H1 (cell line): ENCODE measurements around the gene OSCP1. TPM values are rescaled to one million over a fixed set of nuclear protein-coding genes. Genes with fewer than 3 reads are reported as not detected.

Source experiments
- CTCF ChIA-PET: fragments of 300-600 bp; sonication (Branson Sonifier 250); formaldehyde crosslinking; loops from one replicate; lab custom pipeline; 2021; ENCODE audit not compliant: partially characterized antibody; lab: Charles Lee
- POLR2A ChIA-PET: fragments of 300-600 bp; sonication (Branson Sonifier 250); formaldehyde crosslinking; loops from one replicate; lab custom pipeline; 2021; ENCODE audit warnings: inconsistent platforms; ENCODE audit not compliant: partially characterized antibody; lab: Charles Lee
- DNase-seq, 2 experiments: peaks; one replicate each; pipeline versions ENCODE4 v3.0.0 to v3.0.0-alpha.2; 2010 to 2022; ENCODE audit warnings: low spot score in 2 of 2, low read depth in 1 of 2, mixed read lengths in 1 of 2
- FAIRE-seq: peaks from 2 replicates; lab custom pipeline; 2011; peaks lifted over from hg19 to GRCh38; lab: Jason Lieb, UNC
- H2AFZ ChIP-seq: 2 replicates; pipeline ENCODE4 v1.8.1; 2012; ENCODE audit warnings: low read length, inconsistent platforms
- H2AK5ac ChIP-seq: 2 replicates; pipeline ENCODE4 v1.6.1; 2013; ENCODE audit warnings: low read depth, low read length
- H2BK120ac ChIP-seq: replicated peaks from 2 replicates; pipeline ENCODE3; 2013; ENCODE audit warnings: low read depth, low read length, inconsistent platforms
- H2BK12ac ChIP-seq: 2 replicates; pipeline ENCODE4 v1.6.1; 2013; ENCODE audit warnings: low read depth, low read length
- H2BK15ac ChIP-seq: 2 replicates; pipeline ENCODE4 v1.6.1; 2013; ENCODE audit warnings: low read length
- H2BK20ac ChIP-seq: 2 replicates; pipeline ENCODE4 v1.6.1; 2013; ENCODE audit warnings: low read length
- H2BK5ac ChIP-seq: 2 replicates; pipeline ENCODE4 v1.6.1; 2013; ENCODE audit warnings: low read depth, low read length
- H3K14ac ChIP-seq: 2 replicates; pipeline ENCODE4 v1.6.1; 2013; ENCODE audit warnings: inconsistent platforms; ENCODE audit not compliant: insufficient read length
- H3K18ac ChIP-seq: 2 replicates; pipeline ENCODE4 v1.6.1; 2013; ENCODE audit warnings: low read length; ENCODE audit errors: extremely low read depth
- H3K23ac ChIP-seq: 2 replicates; pipeline ENCODE4 v1.6.1; 2013; ENCODE audit warnings: inconsistent platforms; ENCODE audit not compliant: insufficient read length
- H3K23me2 ChIP-seq: 2 replicates; pipeline ENCODE4 v1.6.1; 2013; ENCODE audit warnings: low read depth, low read length
- H3K27ac ChIP-seq: 2 replicates; pipeline ENCODE4 v1.6.1; 2011; ENCODE audit warnings: low read depth, low read length, inconsistent platforms
- H3K27me3 ChIP-seq, 4 experiments: replicated peaks in 1 of 4; 1 replicate in 1 of 4; 2 replicates in 3 of 4; pipeline versions ENCODE4 v1.6.1 to v1.8.1; 2011 to 2013; ENCODE audit warnings: low read length in 3 of 4, mild to moderate bottlenecking in 3 of 4, inconsistent platforms in 2 of 4, mixed read lengths in 2 of 4, moderate library complexity in 1 of 4; ENCODE audit not compliant: control insufficient read depth in 3 of 4, insufficient read depth in 3 of 4; ENCODE audit errors: extremely low read depth in 1 of 4
- H3K36me3 ChIP-seq, 4 experiments: 2 replicates each; pipeline versions ENCODE4 v1.6.1 to v1.8.1; 2011 to 2013; ENCODE audit warnings: mild to moderate bottlenecking in 4 of 4, low read length in 3 of 4, moderate library complexity in 2 of 4, control low read depth in 1 of 4, inconsistent platforms in 1 of 4; ENCODE audit not compliant: insufficient read depth in 4 of 4, control insufficient read depth in 2 of 4
- H3K4ac ChIP-seq: replicated peaks from 2 replicates; pipeline ENCODE3; 2013; ENCODE audit warnings: low read length, low read depth, mixed read lengths, inconsistent platforms; ENCODE audit not compliant: insufficient read length
- H3K4me1 ChIP-seq, 4 experiments: replicated peaks in 1 of 4; 1 replicate in 1 of 4; 2 replicates in 3 of 4; pipeline versions ENCODE4 v1.6.1 to v1.8.1; 2011 to 2013; ENCODE audit warnings: low read length in 3 of 4, inconsistent platforms in 2 of 4, mixed read lengths in 1 of 4; ENCODE audit not compliant: insufficient read depth in 4 of 4, control insufficient read depth in 3 of 4
- H3K4me2 ChIP-seq, 2 experiments: 2 replicates each; pipeline versions ENCODE4 v1.6.1 to v1.8.1; 2011 to 2013; ENCODE audit warnings: low read depth in 2 of 2, low read length in 2 of 2, control low read depth in 1 of 2, inconsistent platforms in 1 of 2, mild to moderate bottlenecking in 1 of 2; ENCODE audit not compliant: insufficient read depth in 1 of 2
- H3K4me3 ChIP-seq, 4 experiments: fragments of 200-600, 300-600 bp in 1 of 4; sonication (generic), shearing (Covaris generic), sonication (Bioruptor Twin) in 1 of 4; 2 replicates each; pipeline versions ENCODE4 v1.5.1 to v1.8.1; 2011 to 2016; ENCODE audit warnings: low read length in 4 of 4, low read depth in 3 of 4, control low read depth in 2 of 4, inconsistent platforms in 2 of 4, mild to moderate bottlenecking in 2 of 4, mixed read lengths in 1 of 4, moderate library complexity in 1 of 4; ENCODE audit not compliant: insufficient read depth in 2 of 4; ENCODE audit errors: extremely low read depth in 1 of 4
- H3K56ac ChIP-seq: replicated peaks from 2 replicates; pipeline ENCODE3; 2013; ENCODE audit warnings: low read depth, mild to moderate bottlenecking, mixed read lengths, low read length, inconsistent platforms; ENCODE audit not compliant: insufficient read length
- H3K79me1 ChIP-seq: 2 replicates; pipeline ENCODE4 v1.6.1; 2013; ENCODE audit warnings: low read depth, low read length, control low read depth
- H3K79me2 ChIP-seq, 2 experiments: 2 replicates each; pipeline versions ENCODE4 v1.6.1 to v1.8.1; 2012 to 2013; ENCODE audit warnings: low read length in 2 of 2, mild to moderate bottlenecking in 2 of 2, inconsistent platforms in 1 of 2; ENCODE audit not compliant: insufficient read depth in 2 of 2, control insufficient read depth in 1 of 2
- H3K9ac ChIP-seq, 4 experiments: replicated peaks in 1 of 4; 1 replicate in 1 of 4; 2 replicates in 3 of 4; pipeline versions ENCODE4 v1.6.1 to v1.8.1; 2011 to 2013; ENCODE audit warnings: low read depth in 3 of 4, low read length in 3 of 4, control low read depth in 2 of 4, mild to moderate bottlenecking in 2 of 4, moderate library complexity in 2 of 4, inconsistent platforms in 1 of 4; ENCODE audit errors: extremely low read depth in 1 of 4
- H3K9me3 ChIP-seq, 2 experiments: 2 replicates each; pipeline versions ENCODE4 v1.6.1 to v1.8.1; 2012 to 2013; ENCODE audit warnings: mild to moderate bottlenecking in 2 of 2, moderate library complexity in 2 of 2, control low read depth in 1 of 2, inconsistent platforms in 1 of 2, low read depth in 1 of 2, low read length in 1 of 2, mixed read lengths in 1 of 2; ENCODE audit not compliant: insufficient read depth in 2 of 2
- H4K20me1 ChIP-seq, 2 experiments: replicated peaks in 1 of 2; 2 replicates each; pipeline versions ENCODE3 to v1.8.1; 2011 to 2013; ENCODE audit warnings: inconsistent platforms in 2 of 2, low read length in 2 of 2, mild to moderate bottlenecking in 1 of 2; ENCODE audit not compliant: insufficient read depth in 2 of 2, control insufficient read depth in 1 of 2
- H4K5ac ChIP-seq: 2 replicates; pipeline ENCODE4 v1.6.1; 2013; ENCODE audit warnings: low read length, low read depth, mixed read lengths, inconsistent platforms; ENCODE audit not compliant: insufficient read length
- H4K8ac ChIP-seq: 2 replicates; pipeline ENCODE4 v1.8.0; 2013; ENCODE audit warnings: mild to moderate bottlenecking, moderate library complexity, low read length, inconsistent platforms; ENCODE audit not compliant: insufficient read depth; ENCODE audit errors: extremely low read depth
- H4K91ac ChIP-seq: replicated peaks from 2 replicates; pipeline ENCODE3; 2013; ENCODE audit warnings: low read length, mixed read lengths, inconsistent platforms; ENCODE audit not compliant: insufficient read length
- BRCA1 ChIP-seq: IDR thresholded peaks from 2 replicates; pipeline ENCODE4 v1.6.1; 2012; ENCODE audit warnings: low read depth, low read length, improper control_type of control experiment
- EZH2 ChIP-seq: fragments of 200-600 bp; sonication (generic); IDR thresholded peaks from 2 replicates; pipeline ENCODE4 v1.7.1; 2012; ENCODE audit warnings: low read depth, mild to moderate bottlenecking, moderate library complexity, low read length, inconsistent platforms; ENCODE audit not compliant: severe bottlenecking
- FOSL1 ChIP-seq: IDR thresholded peaks from 2 replicates; pipeline ENCODE4 v1.6.1; 2011; ENCODE audit warnings: mild to moderate bottlenecking, low read depth, low read length, moderate library complexity; ENCODE audit not compliant: insufficient read depth
- GTF2F1 ChIP-seq: IDR thresholded peaks from 2 replicates; pipeline ENCODE4 v1.6.1; 2012; ENCODE audit warnings: low read depth, low read length, improper control_type of control experiment, borderline replicate concordance
- HDAC6 ChIP-seq: IDR thresholded peaks from one replicate; pipeline ENCODE4 v1.7.1; 2012; ENCODE audit warnings: low read depth, mild to moderate bottlenecking, inconsistent platforms, low read length, moderate library complexity
- JUN ChIP-seq: IDR thresholded peaks from 2 replicates; pipeline ENCODE4 v1.6.1; 2011; ENCODE audit warnings: low read depth, mild to moderate bottlenecking, improper control_type of control experiment, low read length
- KDM1A ChIP-seq: fragments of 200-600, 300-600 bp; sonication (generic); IDR thresholded peaks from 2 replicates; pipeline ENCODE4 v1.7.1; 2016; ENCODE audit warnings: mild to moderate bottlenecking, low read length, borderline replicate concordance
- MAFK ChIP-seq: IDR thresholded peaks from 2 replicates; pipeline ENCODE4 v1.6.1; 2012; ENCODE audit warnings: low read depth, mild to moderate bottlenecking, improper control_type of control experiment, low read length
- NANOG ChIP-seq: IDR thresholded peaks from 2 replicates; pipeline ENCODE4 v1.6.1; 2011; ENCODE audit warnings: low read length, low read depth, mild to moderate bottlenecking, inconsistent platforms; ENCODE audit not compliant: insufficient read depth, poor library complexity, severe bottlenecking
- POLR2AphosphoS5 ChIP-seq: IDR thresholded peaks from 2 replicates; pipeline ENCODE4 v1.6.1; 2011; ENCODE audit warnings: low read depth, low read length
- POU5F1 ChIP-seq: IDR thresholded peaks from 2 replicates; pipeline ENCODE4 v1.6.1; 2011; ENCODE audit warnings: low read depth, mild to moderate bottlenecking, low read length, moderate library complexity
- TAF7 ChIP-seq: optimal IDR thresholded peaks from 2 replicates; pipeline ENCODE3; 2011; ENCODE audit warnings: low read depth, mild to moderate bottlenecking, inconsistent platforms, low read length, moderate library complexity, borderline replicate concordance
- USF2 ChIP-seq: IDR thresholded peaks from 2 replicates; pipeline ENCODE4 v1.6.1; 2011; ENCODE audit warnings: low read length, improper control_type of control experiment
- WGBS, 2 experiments: shearing (Covaris generic) in 1 of 2; methylation state at CpG; one replicate each; pipeline versions ENCODE4 v1.1.6 to v1.1.7; 2013 to 2015; ENCODE audit warnings: low lambda C conversion rate in 2 of 2, mixed read lengths in 2 of 2, inconsistent platforms in 1 of 2, low coverage in 1 of 2, missing lambda C conversion rate in 1 of 2; ENCODE audit not compliant: insufficient replicate concordance in 2 of 2, insufficient coverage in 1 of 2, insufficient read length in 1 of 2; ENCODE audit errors: extremely low coverage in 1 of 2, missing lambda C conversion rate in 1 of 2; 5-methylcytosine and 5-hydroxymethylcytosine counted together
- polyA plus RNA-seq, 7 experiments: library from polyadenylated mRNA; depleted of rRNA in 3 of 7; stranded (reverse) in 5 of 7; unstranded in 2 of 7; fragments of >200 nt in 5 of 7; fragments of 200-250 nt in 2 of 7; gene quantifications; 1 replicate in 5 of 7; 2 replicates in 1 of 7; 4 replicates in 1 of 7; pipeline versions ENCODE4 v1.2.1 to v1.2.3, GENCODE V29; 2011 to 2013; ENCODE audit warnings: missing spikeins in 2 of 7, mixed read lengths in 2 of 7
- total RNA-seq: library from RNA; stranded (reverse); fragmentation: NEBNext Ultra II Directional; extraction: Animal tissue kit (Norgen Biotek cat#: 25700); gene quantifications from 2 replicates; pipeline ENCODE4 v1.2.1, GENCODE V29; 2021

OSCP1 gene
- total and polyA plus RNA-seq, 2 of the 8 experiments (the other 6 are each of a cell fraction or from before 2014, with no cell fraction given): 1.8 to 3.3 TPM

GRCh38 chr1:36486093-36486438 is 35.8 kb upstream of the OSCP1 start:
- Histone ChIP-seq H4K8ac (no peak overlapping the region), H3K27me3 (no peaks in the 10 kb centered on the region), H2BK12ac (no peak overlapping the region), H2BK120ac (no peak overlapping the region), H2BK20ac (no peak overlapping the region), H3K4me2 (no peak overlapping the region), H3K79me2 (no peaks in the 10 kb centered on the region), H4K20me1 (no peaks in the 10 kb centered on the region), H3K4ac (no peak overlapping the region), H3K9me3 (no peaks in the 10 kb centered on the region), H4K5ac (no peak overlapping the region), H4K91ac (no peak overlapping the region), H2AK5ac (no peak overlapping the region), H3K27ac (no peak overlapping the region), H3K56ac (no peak overlapping the region), H2BK15ac (no peak overlapping the region), H3K9ac (no peak overlapping the region), H3K79me1 (no peaks in the 10 kb centered on the region), H3K4me1 (peaks cover 0 to 2% (median 0%) of the 10 kb centered on the region in 4 experiments; a peak in 3 of 7 replicates), H2BK5ac (no peak overlapping the region), H3K36me3 (no peaks in the 10 kb centered on the region), H3K4me3 (no peak overlapping the region), H3K23me2 (no peaks in the 10 kb centered on the region), H3K18ac (no peak overlapping the region), H2AFZ (no peak overlapping the region), H3K14ac (no peak overlapping the region), H3K23ac (no peak overlapping the region)
- no peak for DNase-seq
- no peak for FAIRE-seq
- ChIA-PET POLR2A (interaction anchor here (1.4 to 1.8 kb wide), 2 partner anchors 11 to 22 kb away, joined by 3 to 10 read pairs; partner anchors contain the start of gene MRPS15), CTCF (interaction anchor here (0.7 to 2.3 kb wide), 8 partner anchors 9 to 388 kb away, joined by 3 to 15 read pairs (median 4); no protein-coding TSS in a partner anchor)
- WGBS, 2 experiments: 90% methylated on average over 2 of the region's 2 CpGs; no CpG with 5 or more reads in 1 of the 2 experiments
- TF ChIP-seq JUN: no peak
- TF ChIP-seq USF2: no peak
- no peak for TF ChIP-seq TAF7
- no peak for TF ChIP-seq FOSL1
- no peak for TF ChIP-seq POLR2AphosphoS5
- TF ChIP-seq GTF2F1: no peak
- no peak for TF ChIP-seq HDAC6
- no peak for TF ChIP-seq POU5F1
- TF ChIP-seq NANOG: no peak
- no peak for TF ChIP-seq EZH2
- TF ChIP-seq MAFK: no peak
- no peak for TF ChIP-seq KDM1A
- TF ChIP-seq BRCA1: no peak
